Measurements from ENCODE around the gene RUSC2.
"Not testable (repeated sequence)": the region's sequence is repeated elsewhere in the genome, so short reads cannot be mapped to it uniquely, and the experiment has no call there.

Gene RUSC2, protein sequence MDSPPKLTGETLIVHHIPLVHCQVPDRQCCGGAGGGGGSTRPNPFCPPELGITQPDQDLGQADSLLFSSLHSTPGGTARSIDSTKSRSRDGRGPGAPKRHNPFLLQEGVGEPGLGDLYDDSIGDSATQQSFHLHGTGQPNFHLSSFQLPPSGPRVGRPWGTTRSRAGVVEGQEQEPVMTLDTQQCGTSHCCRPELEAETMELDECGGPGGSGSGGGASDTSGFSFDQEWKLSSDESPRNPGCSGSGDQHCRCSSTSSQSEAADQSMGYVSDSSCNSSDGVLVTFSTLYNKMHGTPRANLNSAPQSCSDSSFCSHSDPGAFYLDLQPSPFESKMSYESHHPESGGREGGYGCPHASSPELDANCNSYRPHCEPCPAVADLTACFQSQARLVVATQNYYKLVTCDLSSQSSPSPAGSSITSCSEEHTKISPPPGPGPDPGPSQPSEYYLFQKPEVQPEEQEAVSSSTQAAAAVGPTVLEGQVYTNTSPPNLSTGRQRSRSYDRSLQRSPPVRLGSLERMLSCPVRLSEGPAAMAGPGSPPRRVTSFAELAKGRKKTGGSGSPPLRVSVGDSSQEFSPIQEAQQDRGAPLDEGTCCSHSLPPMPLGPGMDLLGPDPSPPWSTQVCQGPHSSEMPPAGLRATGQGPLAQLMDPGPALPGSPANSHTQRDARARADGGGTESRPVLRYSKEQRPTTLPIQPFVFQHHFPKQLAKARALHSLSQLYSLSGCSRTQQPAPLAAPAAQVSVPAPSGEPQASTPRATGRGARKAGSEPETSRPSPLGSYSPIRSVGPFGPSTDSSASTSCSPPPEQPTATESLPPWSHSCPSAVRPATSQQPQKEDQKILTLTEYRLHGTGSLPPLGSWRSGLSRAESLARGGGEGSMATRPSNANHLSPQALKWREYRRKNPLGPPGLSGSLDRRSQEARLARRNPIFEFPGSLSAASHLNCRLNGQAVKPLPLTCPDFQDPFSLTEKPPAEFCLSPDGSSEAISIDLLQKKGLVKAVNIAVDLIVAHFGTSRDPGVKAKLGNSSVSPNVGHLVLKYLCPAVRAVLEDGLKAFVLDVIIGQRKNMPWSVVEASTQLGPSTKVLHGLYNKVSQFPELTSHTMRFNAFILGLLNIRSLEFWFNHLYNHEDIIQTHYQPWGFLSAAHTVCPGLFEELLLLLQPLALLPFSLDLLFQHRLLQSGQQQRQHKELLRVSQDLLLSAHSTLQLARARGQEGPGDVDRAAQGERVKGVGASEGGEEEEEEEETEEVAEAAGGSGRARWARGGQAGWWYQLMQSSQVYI (N-terminal part only)

DNA sequence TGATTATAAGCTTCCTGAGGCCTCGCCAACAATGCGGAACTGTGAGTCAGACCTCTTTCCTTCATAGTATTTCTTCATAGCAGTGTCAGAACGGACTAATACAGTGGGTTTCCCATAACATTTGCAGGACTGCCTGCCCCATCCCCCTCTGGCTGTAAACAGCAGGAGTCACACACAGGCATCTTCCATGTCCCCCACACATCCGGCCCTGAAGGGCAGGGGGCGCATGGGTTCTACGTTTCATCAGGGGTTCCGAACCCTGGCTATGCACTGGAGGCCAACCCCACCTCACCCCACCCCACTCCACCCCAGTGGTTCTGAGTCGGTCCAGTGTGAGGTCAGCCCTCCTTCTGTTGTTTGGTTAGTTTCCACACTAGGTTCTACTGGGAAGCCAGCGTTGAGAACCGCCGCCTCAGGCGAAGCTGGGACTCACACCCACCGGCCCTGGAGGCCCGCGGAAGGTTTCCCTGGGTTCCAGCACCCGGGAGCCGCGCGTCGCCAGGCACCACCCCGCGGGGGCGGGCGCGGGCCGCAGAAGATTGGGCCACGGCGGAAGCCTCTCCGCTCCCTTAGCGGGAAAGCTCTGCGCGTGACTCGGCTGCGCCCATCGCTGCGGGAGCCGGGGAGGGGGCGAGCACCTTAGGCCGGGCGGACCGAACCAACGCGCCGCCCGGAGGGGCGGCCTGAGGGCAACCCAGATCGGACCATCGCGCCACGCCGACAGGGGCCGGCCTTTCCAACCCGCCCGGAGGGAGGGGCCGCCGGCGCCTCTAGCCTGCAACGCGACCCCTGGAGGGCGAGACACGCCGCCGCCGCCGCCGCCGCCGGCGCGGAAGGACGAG, at the start of gene RUSC2:
TSS of gene RUSC2 (plus strand) at position 799 of the 842 bp plus-strand sequence. CDS start 56,411 bp downstream, outside the sequence.
- Histone ChIP-seq H3K4me3 (ENCODE audit: low read length) (peak within 1 kb of the TSS; percentile 89), H3K4me1 (ENCODE audit: control insufficient read depth, insufficient read depth, low read length) (peaks cover 12% of the 10 kb centered on the region), H3K9ac (ENCODE audit: low read length) (peak within 1 kb of the TSS; percentile 91), H3K9me3 (ENCODE audit: control insufficient read depth, low read length) (no peaks in the 10 kb centered on the region), H3K36me3 (ENCODE audit: control insufficient read depth, insufficient read depth, low read length) (no peaks in the 10 kb centered on the region), H3K27me3 (ENCODE audit: control insufficient read depth, insufficient read depth, low read length) (no peaks in the 10 kb centered on the region)

DNA sequence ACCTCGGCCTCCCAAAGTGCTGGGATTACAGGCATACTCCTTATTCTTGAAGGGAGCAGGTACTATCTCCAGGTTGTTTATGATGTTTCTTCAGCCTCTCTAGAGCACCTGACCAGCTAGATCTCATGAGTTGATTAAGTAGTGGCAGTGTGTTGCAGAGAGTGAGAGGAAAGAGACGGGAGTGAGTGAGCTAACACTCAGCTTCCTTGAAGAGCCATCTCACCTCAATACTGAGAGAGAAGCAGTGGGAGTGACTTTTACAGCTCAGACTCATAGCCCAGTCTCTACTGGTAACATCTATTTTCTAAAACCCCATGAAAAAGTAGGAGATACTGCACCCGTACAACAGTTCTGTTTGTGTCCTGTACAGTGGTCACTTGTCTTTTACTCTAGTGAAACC, 43.9 kb upstream of the RUSC2 start:
- H3K9ac ChIP-seq (ENCODE audit: low read length): no peak overlapping the region
- H3K4me1 ChIP-seq (ENCODE audit: control insufficient read depth, insufficient read depth, low read length): no peaks in the 10 kb centered on the region
- no peaks in the 10 kb centered on the region for H3K9me3 ChIP-seq (ENCODE audit: control insufficient read depth, low read length)
- no peaks in the 10 kb centered on the region for H3K27me3 ChIP-seq (ENCODE audit: control insufficient read depth, insufficient read depth, low read length)
- H3K4me3 ChIP-seq (ENCODE audit: low read length): no peak overlapping the region
- H3K36me3 ChIP-seq (ENCODE audit: control insufficient read depth, insufficient read depth, low read length): no peaks in the 10 kb centered on the region

DNA sequence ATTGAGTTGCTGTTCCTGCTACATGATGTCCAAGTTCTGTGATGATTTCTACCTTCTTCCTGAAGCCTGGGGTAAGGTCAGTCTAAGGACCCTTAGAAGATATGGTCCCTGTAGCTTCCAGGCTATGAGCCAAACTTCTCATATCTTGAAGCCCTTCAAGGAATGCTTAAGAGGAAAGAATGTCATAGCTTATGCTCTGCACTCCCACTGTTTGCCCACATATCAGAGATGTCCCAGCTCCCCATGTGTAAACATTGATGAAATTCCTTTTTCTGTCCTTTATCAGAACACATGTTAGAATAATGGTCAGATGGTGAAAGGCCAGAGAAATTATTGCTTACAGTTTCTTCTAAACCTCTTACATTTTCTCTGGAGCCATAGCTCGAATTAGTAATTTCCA, 41.4 kb upstream of the RUSC2 start:
- no peak overlapping the region for H3K9ac ChIP-seq (ENCODE audit: low read length)
- H3K4me3 ChIP-seq (ENCODE audit: low read length): no peak overlapping the region
- H3K36me3 ChIP-seq (ENCODE audit: control insufficient read depth, insufficient read depth, low read length): no peaks in the 10 kb centered on the region
- H3K9me3 ChIP-seq (ENCODE audit: control insufficient read depth, low read length): no peaks in the 10 kb centered on the region
- H3K4me1 ChIP-seq (ENCODE audit: control insufficient read depth, insufficient read depth, low read length): no peaks in the 10 kb centered on the region
- no peaks in the 10 kb centered on the region for H3K27me3 ChIP-seq (ENCODE audit: control insufficient read depth, insufficient read depth, low read length)

DNA sequence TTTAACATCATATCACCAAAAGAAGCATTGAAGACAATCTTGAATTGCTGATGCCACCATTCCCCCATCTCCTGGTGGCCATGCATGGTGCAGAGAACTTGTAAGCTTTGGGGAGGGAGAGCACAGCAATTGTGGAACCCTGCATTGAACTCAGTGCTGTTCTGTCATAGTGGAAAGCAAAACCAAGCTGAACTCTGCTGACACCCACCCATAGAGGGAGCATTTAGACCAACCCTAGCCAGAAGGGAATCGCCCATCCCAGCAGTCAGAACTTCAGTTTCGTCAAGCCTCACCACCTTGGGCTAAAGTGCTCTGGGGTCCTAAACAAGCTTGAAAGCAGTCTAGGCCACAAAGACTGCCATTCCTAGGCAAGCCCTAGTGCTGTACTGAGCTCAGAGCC, 37.4 kb upstream of the RUSC2 start:
- Histone ChIP-seq H3K9me3 (ENCODE audit: control insufficient read depth, low read length) (no peaks in the 10 kb centered on the region), H3K27me3 (ENCODE audit: control insufficient read depth, insufficient read depth, low read length) (no peaks in the 10 kb centered on the region)

DNA sequence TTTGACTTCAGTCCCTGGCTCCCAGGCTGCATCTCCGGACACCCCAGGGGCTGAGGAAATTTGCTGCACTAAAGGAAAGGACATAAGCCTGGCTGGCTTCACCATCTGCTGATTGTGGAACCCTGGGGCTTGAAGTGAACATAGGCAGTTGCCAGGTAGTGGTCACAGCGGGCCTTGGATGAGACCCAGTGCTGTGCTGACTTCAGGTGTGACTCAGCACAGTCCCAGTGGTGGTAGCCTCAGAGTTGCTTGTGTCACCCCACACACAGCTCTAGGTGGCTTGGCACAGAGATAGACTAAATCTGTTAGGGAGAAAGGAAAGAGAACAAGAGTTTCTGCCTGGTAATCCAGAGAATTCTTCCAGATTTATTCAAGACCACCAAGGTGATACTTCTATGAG, 36.1 kb upstream of the RUSC2 start:
- Histone ChIP-seq H3K4me1 (ENCODE audit: control insufficient read depth, insufficient read depth, low read length) (no peaks in the 10 kb centered on the region), H3K27me3 (ENCODE audit: control insufficient read depth, insufficient read depth, low read length) (no peaks in the 10 kb centered on the region), H3K9ac (ENCODE audit: low read length) (no peak overlapping the region), H3K9me3 (ENCODE audit: control insufficient read depth, low read length) (no peaks in the 10 kb centered on the region), H3K36me3 (ENCODE audit: control insufficient read depth, insufficient read depth, low read length) (no peaks in the 10 kb centered on the region), H3K4me3 (ENCODE audit: low read length) (no peak overlapping the region)

More for the DNA sequence above, 37.4 kb upstream of the RUSC2 start:
- Histone ChIP-seq H3K4me1 (ENCODE audit: control insufficient read depth, insufficient read depth, low read length) (no peaks in the 10 kb centered on the region), H3K9ac (ENCODE audit: low read length) (no peak overlapping the region), H3K36me3 (ENCODE audit: control insufficient read depth, insufficient read depth, low read length) (no peaks in the 10 kb centered on the region), H3K4me3 (ENCODE audit: low read length) (no peak overlapping the region)

DNA sequence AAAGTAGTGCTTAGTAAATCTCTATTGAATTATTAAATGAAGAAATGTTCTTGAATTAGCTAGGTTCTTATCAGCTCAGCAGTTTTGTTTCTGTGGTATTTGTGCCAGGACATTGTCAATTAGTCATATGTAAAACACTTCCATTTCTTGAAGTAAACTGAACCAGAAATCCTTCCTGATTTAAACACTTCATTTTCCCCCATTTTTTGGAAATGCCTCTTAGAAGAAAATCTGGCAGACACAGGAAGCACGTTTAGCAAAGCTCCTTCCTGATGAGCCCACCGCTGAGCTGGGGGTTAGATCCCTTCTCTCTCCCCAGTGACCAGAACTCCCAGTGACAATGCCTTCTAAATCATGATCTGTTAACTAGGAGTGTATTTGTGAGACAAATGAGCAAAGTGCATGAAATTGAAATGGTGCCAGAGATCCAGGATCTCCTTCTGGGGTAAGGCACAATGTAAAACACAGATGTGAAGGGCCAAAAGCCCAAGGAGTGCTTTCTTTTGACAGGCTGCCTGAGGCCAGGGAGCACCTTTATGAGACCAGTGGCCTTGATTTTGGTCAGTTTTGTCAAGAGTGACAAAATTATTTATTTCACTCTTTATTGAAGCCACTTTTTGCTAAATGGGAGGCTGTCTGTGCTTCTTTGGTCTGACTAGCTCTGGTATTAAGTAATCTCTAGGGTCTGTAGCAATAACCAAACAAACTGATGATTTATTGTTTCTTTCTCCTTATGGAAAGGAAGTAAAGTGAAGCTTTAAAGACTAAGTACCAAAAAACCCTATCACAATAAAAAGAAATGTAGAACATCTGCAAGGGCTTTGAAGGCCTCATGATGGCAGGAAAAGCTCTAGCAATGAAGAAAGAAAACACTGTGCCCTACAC, 25.5 kb upstream of the RUSC2 start:
- H3K9me3 ChIP-seq (ENCODE audit: control insufficient read depth, low read length): no peaks in the 10 kb centered on the region
- H3K27me3 ChIP-seq (ENCODE audit: control insufficient read depth, insufficient read depth, low read length): no peaks in the 10 kb centered on the region
- H3K4me3 ChIP-seq (ENCODE audit: low read length): no peak overlapping the region
- no peak overlapping the region for H3K9ac ChIP-seq (ENCODE audit: low read length)
- H3K36me3 ChIP-seq (ENCODE audit: control insufficient read depth, insufficient read depth, low read length): no peaks in the 10 kb centered on the region
- peaks cover 10% of the 10 kb centered on the region for H3K4me1 ChIP-seq (ENCODE audit: control insufficient read depth, insufficient read depth, low read length)

DNA sequence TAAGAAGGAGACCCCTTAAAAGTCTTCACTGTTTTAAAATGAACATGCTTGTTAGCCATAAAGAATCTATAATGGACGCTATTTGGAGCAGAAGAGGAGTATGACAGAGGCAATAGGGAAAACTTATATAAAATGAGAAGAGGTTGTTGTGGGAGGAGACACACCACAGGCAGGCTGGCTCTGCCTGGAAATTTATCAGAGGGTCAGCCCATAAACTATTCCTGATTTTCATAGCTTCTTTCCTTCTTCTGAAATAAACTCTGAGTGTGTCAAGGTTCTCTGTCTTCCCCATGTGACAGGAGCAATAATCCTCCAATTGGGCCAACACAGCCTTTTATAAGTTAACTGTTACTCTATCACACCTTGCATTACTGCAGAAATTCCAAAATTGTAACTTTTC, 19.6 kb upstream of the RUSC2 start:
- H3K4me3 ChIP-seq (ENCODE audit: low read length): no peak overlapping the region
- H3K36me3 ChIP-seq (ENCODE audit: control insufficient read depth, insufficient read depth, low read length): no peaks in the 10 kb centered on the region
- H3K9ac ChIP-seq (ENCODE audit: low read length): no peak overlapping the region
- H3K9me3 ChIP-seq (ENCODE audit: control insufficient read depth, low read length): no peaks in the 10 kb centered on the region
- peaks cover 15% of the 10 kb centered on the region for H3K4me1 ChIP-seq (ENCODE audit: control insufficient read depth, insufficient read depth, low read length)
- no peaks in the 10 kb centered on the region for H3K27me3 ChIP-seq (ENCODE audit: control insufficient read depth, insufficient read depth, low read length)

DNA sequence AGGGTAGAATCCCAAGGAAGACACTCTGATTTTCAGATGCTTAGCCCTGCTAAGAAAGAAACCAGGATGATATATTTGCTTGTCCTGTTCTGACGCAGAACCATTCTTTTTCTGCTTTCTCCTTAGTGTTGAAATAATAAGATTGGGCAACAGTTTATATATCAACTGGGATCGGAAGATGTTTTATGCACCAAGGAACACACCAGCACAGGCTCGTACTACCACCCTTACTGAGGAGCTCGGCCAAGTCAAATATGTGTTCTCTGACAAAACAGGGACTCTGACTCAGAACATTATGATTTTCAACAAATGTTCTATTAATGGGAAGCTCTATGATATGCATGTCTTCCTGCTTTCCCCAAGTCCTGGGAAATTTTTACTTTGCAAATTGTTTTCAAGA, 19.0 kb upstream of the RUSC2 start:
- no peaks in the 10 kb centered on the region for H3K9me3 ChIP-seq (ENCODE audit: control insufficient read depth, low read length)
- no peaks in the 10 kb centered on the region for H3K27me3 ChIP-seq (ENCODE audit: control insufficient read depth, insufficient read depth, low read length)
- no peak overlapping the region for H3K4me3 ChIP-seq (ENCODE audit: low read length)
- H3K36me3 ChIP-seq (ENCODE audit: control insufficient read depth, insufficient read depth, low read length): no peaks in the 10 kb centered on the region
- H3K9ac ChIP-seq (ENCODE audit: low read length): no peak overlapping the region
- peaks cover 15% of the 10 kb centered on the region for H3K4me1 ChIP-seq (ENCODE audit: control insufficient read depth, insufficient read depth, low read length)

DNA sequence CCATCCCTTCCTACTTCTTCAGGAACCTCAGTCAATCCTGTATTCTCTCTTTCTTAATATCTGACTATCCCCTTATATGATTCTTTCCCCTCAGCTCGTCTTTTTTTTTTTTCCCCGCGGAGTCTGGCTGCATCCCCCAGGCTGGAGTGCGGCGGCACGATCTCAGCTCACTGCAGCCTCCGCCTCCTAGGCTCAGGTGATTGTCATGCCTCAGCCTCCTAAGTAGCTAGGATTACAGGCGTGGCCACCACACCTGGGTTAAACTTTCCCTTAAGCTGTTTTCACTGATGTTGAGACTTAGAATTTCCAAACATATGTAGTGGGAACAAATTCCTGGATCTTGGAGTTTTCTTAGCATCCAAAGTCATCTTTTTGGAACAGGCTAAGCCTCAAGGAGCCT, 13.3 kb upstream of the RUSC2 start:
- Histone ChIP-seq H3K9ac (ENCODE audit: low read length) (no peak overlapping the region), H3K4me1 (ENCODE audit: control insufficient read depth, insufficient read depth, low read length) (no peaks in the 10 kb centered on the region), H3K9me3 (ENCODE audit: control insufficient read depth, low read length) (no peaks in the 10 kb centered on the region), H3K27me3 (ENCODE audit: control insufficient read depth, insufficient read depth, low read length) (no peaks in the 10 kb centered on the region), H3K4me3 (ENCODE audit: low read length) (no peak overlapping the region), H3K36me3 (ENCODE audit: control insufficient read depth, insufficient read depth, low read length) (no peaks in the 10 kb centered on the region)

DNA sequence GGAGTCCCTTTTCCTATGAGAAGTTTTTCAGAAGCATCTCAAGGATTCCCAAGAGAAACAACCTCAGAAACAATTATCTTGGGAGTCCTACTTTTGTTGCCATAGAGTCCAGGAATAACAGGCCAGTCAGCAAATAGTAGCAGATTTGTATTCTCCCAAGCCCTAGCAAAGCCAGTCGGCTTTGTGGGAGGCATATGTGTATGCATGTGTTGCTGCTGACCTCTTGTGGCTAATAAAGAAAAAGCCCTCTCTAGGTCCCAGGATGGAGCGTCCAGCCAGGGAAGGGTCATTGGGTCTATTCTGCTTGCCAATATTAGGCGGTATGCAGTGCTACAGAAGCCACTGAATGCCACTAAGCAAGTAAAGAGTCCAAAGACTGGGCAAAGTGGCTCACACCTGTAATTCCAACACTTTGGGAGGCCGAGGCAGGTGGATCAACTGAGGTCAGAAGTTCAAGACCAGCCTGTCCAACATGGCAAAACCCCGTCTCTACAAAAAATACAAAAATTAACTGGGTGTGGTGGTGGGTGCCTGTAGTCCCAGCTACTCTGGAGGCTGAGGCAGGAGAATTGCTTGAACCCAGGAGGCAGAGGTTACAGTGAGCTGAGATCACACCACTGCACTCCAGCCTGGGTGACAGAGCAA, 12.6 kb upstream of the RUSC2 start:
- H3K36me3 ChIP-seq (ENCODE audit: control insufficient read depth, insufficient read depth, low read length); H3K9ac ChIP-seq (ENCODE audit: low read length); H3K4me1 ChIP-seq (ENCODE audit: control insufficient read depth, insufficient read depth, low read length); H3K27me3 ChIP-seq (ENCODE audit: control insufficient read depth, insufficient read depth, low read length); H3K4me3 ChIP-seq (ENCODE audit: low read length); H3K9me3 ChIP-seq (ENCODE audit: control insufficient read depth, low read length): not testable (repeated sequence)

All from mucosa of stomach (tissue), 1 donor.